GM19351 (cell line): ENCODE results near the gene P2RX3.

Experiments
- ATAC-seq: cut with Tn5 transposase; IDR thresholded peaks from one replicate; pipeline ENCODE4 v1.9.1; 2021; ENCODE audit warnings: mild to moderate bottlenecking, moderate library complexity; ENCODE audit not compliant: unreplicated experiment

Gene P2RX3

DNA sequence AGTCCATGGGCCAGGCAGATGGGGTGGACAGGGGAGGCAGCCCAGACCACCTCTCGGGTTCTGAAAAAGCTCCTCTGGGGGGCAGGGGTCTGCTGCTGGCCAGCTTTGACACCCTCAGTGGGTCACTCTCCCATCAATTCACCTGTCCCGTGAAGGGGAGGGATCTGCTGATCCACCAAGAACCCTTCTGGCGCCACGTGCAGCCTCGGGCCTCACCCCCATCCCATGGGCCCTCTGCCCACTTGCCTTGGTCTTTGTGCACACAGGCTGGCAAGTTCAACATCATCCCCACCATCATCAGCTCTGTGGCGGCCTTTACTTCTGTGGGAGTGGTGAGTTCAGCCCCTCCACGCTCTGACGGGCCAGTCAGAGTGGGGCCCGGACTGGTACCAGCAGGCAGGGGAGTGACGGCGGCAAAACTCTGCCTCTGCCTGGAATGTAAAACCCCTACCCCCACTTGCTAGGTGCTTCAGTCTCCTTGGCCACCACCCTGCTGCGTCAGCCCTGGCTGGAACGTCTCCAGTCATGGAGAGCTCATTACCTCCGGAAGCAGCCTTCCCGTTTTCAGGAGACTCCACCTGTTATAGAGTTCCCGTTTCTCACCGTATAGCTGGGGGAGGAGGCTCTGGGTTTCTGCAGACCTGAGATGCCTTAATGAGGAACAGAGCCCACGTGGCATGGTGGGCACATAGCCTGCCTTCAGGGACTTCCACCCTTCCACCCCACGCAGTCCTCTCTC lies 30.1 kb downstream of the P2RX3 start:
- no peak for ATAC-seq

DNA sequence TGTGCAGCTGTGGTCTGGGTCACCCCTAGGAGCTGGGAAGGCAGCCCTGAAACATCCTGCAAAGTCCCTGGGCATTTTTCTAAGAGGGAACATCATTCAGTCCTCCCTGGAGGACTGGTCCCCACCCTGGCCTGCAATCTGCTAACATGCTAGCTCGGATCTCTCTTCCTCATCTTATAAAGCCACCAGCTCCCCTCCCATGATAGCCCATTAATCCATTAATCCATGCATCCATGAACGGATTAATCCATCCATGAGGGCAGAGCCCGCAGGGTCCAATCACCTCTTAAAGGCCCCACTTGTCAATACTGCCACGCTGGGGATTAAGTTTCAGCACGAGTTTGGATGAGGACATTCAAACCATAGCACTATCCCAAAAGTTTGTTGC lies 30.7 kb downstream of the P2RX3 start:
- ATAC-seq = no peak

DNA sequence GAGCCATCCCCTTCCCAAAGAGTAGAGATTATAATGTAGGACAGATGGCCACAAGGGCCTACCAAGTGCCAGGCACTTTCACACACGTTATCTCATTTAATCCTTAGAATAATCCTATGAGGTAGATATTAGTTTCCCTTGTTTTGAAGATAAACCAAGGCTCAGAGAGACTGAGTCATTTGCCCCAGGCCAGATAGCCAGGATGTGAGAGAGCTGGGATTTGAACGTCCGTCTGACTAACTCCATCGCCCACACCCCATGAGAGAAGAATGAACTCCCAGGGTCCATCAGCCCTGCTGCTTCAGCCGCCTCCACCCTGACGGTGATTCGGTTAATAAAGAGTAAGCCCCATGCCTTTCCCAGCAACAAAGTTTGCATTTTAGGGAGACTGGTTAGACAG lies 32.1 kb downstream of the P2RX3 start:
- no peak for ATAC-seq

DNA sequence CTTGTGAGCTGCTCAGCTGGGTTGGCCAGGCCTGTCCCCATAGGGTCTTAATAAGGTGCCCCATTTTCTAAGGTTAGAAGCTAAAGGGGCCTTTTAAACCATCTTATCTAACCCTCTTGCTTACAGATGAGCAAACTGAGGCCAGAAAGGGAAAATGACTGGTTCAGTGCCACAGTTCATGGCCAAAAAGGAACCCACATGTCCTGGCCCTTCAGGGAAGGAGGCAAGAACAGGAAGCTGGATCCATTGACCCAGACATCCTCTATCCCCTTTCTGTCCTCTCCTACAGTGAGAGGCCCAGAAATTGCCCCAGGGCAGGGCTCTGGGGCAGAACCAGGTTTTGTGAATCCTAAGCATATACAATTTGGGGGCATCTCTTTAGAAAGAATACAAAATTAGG lies 32.8 kb downstream of the P2RX3 start:
- ATAC-seq = no peak

DNA sequence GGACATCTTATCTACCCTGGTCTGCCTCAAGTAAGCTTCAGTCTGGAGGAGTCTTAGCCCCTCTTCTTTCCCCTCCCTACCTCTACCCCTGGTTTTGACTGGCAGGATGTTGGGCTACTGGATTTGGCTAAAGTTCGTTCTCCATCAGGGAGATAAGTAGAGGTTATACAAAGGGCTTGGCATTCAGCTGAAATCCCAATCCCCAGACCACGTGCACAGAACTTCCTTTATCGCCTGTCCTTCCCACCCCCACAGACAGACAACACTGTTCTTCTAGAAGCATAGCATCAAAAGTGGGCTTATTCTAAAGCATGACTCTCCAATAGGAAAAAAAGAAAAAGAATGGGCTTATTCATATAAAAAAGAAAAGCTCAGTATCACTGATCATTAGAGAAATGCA lies 35.0 kb downstream of the P2RX3 start:
- ATAC-seq = no peak

DNA sequence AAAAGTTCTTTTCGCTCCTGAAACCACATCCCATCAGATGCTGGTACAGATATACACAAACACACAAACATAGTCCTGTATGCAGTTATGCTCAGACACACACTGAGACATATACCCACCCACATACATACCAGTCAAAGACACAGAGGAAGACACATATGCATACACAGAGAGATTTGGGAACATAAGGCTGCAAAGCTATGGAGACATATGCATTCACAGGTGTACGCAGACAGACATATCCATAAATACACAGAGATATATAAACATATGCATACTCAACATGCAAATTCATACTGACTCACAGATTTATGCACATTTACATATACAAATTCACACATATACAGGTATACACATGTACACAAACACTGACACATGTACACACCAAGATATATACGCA lies 36.8 kb downstream of the P2RX3 start:
- ATAC-seq = no peak

DNA sequence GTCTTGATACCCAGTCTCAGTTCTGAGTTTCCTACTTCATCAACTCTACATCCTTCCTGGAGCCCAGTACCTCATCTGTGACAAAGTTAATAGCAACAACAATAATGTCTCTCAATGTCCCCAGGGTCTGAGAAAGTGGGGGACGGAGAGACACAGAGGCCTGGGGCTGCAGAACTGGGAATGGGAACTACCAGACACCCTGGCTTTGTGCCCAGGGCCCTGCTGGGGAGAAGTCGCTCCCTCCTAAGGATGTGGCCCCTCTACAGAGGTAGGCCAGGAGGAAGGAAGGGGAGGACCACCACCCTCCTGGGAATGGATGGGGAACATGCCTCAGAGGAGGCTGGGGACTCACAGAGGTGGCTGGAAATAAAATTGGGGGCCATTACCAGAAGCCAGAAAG lies 37.3 kb downstream of the P2RX3 start:
- ATAC-seq = no peak

DNA sequence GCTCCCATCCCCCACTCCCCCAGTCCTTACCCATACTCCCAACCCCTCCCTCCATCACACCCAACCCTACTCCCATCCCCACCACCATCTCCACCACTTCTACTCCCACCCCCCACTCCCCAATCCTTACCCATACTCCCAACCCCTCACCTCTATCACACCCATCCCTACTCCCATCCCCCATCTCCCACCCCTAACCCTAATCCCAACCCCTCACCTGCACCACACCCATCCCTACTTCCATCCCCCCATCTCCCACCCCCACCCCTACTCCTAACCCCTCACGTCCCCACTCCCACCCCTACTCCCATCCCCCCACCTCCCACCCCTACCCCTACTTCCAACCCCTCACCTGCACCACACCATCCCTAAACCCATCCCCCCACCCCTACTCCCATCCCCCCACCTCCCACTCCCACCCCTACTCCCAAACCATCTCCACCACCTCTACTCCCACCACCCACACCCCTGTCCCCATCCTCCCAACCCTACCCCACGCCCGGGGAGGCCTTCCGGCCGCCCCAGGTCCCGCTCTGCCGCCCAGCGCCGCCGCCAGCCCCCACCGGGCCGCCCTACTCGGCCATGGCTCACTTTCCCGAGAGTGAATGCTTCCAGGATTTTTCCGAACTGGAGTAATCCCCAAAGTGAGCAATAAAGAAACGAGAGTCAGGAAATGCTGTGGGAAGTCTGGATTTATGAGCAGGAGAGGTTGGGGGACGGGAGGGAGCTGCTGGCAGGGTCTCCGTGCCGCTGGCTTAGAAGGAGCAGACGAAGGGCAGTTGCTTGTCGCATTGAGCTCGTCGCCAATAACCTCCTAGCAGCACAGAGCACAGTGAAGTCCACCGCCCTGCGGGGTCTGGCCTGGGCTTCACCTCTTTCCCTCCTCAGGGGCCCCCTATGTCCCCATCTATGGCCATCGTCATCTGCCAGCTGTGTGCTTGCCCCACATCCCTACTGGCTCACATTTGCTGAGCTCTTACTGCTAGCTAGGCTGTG lies 38.2 kb downstream of the P2RX3 start:
- no peak for ATAC-seq

DNA sequence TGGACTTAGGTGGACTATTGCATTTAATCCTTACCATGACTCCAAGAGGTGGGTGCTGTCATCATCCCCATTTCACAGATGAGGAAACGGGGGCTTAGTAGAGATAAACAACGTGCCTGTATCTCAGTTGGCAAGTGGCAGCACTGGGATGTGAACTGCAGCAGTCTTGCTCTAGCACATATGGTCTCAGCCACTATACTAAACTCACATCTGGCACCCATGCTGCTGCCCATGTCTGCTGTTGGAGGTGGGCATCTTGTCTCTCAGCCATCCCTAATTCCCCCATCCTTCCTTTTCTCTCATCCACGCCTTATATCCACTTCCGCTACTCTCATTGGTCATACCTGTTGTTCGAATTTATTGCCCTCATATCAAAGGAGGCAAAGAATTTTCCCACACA lies 39.0 kb downstream of the P2RX3 start:
- ATAC-seq = no peak

DNA sequence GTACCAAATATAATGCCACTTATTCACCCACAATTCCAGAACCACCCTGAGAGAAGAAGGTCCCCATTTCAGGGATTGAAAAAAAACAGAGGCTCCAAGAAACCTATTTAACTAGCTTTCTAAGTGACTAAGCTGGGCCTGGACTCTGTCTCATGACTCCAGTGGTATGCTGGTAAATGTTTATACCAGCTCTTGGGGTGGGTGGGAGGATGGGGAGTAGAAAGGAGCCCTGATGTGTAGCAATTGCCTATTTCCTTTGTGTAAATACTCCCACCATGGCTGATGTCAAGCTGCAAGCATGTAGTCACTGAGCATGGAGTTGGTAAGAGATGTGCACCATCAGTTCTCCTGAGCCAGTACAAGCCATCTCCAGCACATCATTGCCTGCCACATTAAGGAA lies 40.0 kb downstream of the P2RX3 start:
- no peak for ATAC-seq

DNA sequence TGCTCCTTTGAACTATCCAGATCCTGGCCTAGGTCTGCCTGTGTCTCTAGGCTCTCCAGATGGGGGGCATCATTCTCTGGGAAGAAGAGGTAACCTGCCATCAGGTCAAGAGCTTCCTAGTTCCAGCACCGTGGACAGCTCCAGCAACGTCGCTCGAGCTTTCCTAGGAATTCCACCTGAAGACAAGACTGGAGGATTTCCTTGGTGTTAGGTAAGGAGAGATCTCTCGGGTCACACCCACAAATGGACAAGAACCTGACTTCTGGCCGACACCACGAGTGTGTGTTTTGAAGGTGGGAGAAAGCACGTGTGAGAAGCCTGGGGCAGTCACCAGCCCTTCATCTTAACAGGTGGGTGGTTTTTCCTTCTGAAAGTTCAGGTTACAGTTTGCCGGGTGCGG lies 41.6 kb downstream of the P2RX3 start:
- ATAC-seq = no peak

DNA sequence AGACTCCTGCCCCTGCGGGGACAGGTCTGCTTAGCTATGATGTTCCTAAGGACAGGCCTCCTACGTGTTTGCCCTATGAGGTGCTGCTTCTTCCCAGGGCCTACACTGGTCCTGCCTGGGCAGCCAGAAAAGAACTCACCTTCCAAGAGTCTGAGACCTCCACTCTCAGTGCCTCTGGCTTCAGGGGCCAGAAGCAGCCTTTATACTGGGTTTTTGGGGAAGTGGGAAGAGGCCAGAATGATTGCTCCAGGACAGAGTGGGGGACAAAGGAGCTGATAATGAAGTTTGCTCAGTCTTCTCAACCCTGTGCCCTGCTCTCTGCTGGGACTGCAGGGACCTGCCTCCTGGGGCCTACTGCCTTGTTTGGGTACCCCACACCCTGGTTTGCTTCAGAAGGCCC lies 42.8 kb downstream of the P2RX3 start, which contains the start of gene PRG3:
PRG3 (minus strand) TSS at position 176 of the 400 bp plus-strand sequence. CDS start 442 bp downstream, outside the sequence.
- no peak for ATAC-seq

DNA sequence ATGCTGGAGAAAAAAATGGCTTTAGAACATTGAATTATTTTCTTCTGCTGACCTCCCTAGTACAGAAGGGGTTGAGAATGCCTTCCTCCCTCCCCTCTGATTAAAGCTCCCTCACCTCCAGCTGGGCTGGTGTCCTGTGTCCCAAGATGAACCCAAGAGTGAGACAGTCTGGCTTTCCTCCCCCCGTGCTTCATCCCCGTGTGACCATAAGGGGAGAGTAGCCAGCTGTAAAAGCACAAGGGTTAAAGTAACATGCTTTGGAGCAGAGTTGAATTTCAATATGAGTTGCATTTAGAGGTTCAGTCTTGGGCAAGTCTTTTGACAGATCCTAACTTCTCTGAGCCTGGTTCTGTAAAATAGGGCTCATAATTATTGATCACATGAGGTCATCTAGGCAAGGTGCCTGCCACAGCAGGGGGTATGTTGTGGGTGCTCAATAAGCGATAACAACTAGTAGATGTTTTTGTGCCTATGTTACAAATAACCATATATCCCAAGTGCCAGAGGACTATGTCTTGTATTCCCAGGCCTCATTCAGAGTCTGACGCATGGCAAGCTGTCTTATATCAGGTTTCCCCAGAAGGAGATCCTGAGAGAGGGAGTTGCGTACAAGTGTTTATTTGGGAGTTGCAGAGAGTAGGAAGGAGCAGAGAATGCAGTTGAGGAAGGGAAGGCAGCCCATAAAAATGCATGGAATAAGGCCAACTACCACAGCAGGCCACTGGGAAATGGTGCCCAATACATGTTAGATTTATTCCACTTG lies 48.2 kb downstream of the P2RX3 start:
- no peak for ATAC-seq

DNA sequence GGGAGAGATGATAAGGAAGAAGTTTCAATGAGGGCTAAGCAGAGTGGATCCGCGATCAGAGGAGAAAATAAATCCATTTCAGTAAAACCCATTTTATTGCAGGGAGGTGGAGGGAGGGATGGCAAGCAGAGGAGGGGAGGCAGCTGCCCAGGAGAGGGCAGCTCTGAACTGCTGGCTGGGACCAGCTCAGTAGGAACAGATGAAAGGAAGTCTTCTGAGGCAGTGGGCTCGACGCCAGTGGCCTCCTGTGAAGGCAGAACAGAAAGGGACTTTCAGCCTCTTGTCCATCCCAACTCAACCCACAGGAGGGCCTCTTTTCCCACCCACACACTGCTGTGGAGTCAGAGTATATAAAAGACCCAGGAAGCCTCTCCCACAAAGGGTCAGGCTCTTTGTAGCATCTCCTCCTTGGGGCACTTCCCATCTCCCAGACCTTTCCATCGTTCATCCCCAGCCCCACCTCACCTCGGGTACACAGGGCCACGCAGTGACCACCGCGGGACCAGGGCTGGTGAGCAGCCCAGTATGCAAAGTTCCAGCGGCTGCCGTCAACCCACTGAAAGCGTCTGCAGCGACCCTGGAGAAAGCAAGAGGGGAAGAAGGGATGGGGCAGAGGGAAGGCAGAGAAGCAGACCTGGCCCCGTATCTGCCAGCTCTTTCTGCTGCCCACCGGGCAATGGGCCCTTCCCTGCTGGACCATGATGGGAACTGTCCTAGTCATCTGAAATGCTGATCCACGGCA lies 49.3 kb downstream of the P2RX3 start:
- no peak for ATAC-seq

DNA sequence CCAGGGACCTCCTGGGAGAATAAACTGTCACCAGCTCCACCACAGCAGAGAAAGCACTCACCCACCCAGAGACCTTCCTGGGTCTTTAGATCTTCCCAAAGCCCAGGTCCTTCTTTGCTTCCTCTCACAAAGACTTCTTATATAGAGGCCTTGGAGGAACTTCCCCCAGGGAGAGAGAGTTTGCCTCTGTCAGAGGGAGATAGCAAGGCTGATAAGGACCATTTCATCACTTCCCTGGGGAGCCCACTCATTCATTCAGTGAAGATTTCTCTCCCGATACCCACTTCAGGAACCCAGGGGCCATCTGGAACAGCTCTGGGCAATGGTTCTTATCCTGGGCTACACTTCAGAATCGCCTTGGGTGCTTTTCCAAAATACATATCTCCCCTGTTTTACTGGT lies 52.4 kb downstream of the P2RX3 start, which contains the start of gene PRG2:
PRG2 (minus strand) TSS at position 116 of the 400 bp plus-strand sequence. CDS start 706 bp downstream, outside the sequence.
- ATAC-seq = no peak

DNA sequence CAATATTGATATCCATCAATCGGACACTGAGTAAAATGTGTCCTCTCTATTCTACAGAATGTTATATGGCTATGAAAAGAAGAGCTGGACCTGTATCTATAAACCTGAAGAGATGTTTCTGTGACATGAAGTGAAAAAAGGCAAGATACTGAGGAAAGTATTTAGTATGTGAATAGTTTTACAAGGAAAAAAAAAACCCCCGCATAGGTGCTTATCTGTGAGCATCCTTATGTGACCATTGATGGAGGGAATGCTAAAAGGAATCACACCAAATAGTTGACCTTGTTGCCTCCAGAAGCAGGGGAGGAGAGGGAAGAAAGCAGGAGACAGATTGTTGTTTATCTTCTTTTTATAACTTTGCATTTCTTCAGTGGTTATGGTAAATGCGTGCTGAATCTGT lies 53.0 kb downstream of the P2RX3 start:
- no peak for ATAC-seq

DNA sequence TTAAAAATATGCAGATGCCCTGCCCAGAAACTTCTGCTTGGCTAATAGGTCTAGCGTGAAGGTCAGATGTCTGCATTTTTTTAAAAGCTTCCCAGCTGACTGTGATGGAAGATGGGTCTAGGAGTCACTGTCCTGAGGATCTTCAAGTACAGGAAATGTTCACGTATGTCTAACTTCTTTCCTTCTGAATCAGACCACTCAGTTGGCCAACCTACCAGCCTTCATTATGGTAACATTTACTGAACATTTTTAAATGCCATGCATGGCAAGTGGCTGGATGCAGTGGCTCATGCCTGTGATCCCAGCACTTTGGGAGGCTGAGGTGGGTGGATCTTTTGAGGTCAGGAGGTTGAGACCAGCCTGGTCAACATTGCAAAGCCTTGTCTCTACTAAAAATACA lies 53.4 kb downstream of the P2RX3 start:
- no peak for ATAC-seq

DNA sequence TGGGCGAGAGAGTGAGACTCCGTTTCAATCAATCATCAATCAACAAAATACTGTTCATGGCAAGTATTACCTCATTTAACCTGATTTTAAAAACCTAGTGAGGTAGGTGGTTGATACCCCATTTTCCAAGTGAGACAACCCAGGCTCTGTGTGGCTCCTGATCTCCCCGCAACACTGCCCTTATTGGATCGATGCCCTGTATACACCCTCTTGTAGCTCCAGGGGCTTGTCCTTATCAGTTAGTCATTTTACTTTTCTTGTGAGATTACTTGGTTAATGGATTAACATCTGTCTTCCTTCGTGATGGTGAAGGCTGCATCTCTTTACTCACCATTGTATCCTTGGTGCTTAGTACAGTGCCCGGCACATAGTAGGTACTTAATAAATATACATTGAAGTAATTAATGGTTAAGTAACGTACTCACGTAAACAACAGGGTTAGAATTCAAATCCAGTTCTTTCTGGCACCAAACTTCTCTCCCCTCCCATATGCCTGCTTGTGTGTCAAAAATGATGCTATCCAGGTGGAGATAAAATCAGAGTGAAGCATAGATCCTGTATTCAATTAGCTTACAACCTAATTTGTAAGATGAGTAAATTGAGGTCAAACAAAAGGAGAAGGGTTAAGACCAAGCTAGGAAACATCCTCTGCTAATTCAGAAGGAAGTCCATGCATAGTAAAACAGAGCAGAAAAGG lies 54.1 kb downstream of the P2RX3 start:
- ATAC-seq = no peak

DNA sequence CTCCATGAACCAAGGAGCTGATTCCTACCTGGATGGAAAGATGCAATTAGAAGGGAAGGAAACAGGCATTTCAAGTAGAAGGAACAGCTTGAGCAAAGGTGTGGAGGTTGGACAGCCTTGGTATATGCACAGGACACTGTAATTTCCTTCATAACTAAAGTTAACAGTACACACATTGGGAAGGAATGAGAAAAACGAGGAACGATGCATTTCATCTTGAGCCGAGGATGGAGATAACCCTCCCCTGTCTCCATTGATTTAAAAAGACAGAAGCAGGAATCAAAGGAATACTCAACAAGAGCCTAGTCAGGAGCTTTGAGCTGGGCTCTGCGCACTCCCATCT lies 54.6 kb downstream of the P2RX3 start:
- no peak for ATAC-seq
